ENCODE data around the gene SLC4A8. TPM values are rescaled to one million over a fixed set of nuclear protein-coding genes. Genes with fewer than 3 reads are reported as not detected.

Gene SLC4A8
- total RNA-seq, 1 experiment from 2014 or later = 4.2 TPM

- no TSS peak for BruUV-seq (replicated peaks)
- Histone ChIP-seq H3K4me3 (ENCODE audit: low read length) (no peak overlapping the region), H3F3A (ENCODE audit: low read length, unreplicated experiment) (no peaks in the 10 kb centered on the region), H3K9ac (ENCODE audit: low read length) (no peak overlapping the region), H3K79me2 (ENCODE audit: low read length) (no peaks in the 10 kb centered on the region), H3K9me2 (replicated peaks; ENCODE audit: low read length) (no peaks in the 10 kb centered on the region), H2AFZ (ENCODE audit: low read length) (no peak overlapping the region), H3K27ac (ENCODE audit: low read length) (no peak overlapping the region), H3K9me3 (ENCODE audit: low read length) (no peaks in the 10 kb centered on the region), H3K4me1 (ENCODE audit: insufficient read depth, low read length) (no peaks in the 10 kb centered on the region; the same call in 1 of the 2 replicates), H3K4me2 (ENCODE audit: low read length) (no peak overlapping the region), H3K36me3 (ENCODE audit: low read depth, low read length) (no peaks in the 10 kb centered on the region), H3K27me3 (ENCODE audit: low read length) (no peaks in the 10 kb centered on the region), H4K20me1 (ENCODE audit: low read length) (no peaks in the 10 kb centered on the region)
- ChIA-PET CTCF (no interaction called here), POLR2A (ENCODE audit: unreplicated experiment) (no interaction called here)
- ATAC-seq (no peak), DNase-seq (no peak)
- intact Hi-C loops (cut with micrococcal nuclease) = no loop called here
- TF ChIP-seq EZH2phosphoT487 (IDR thresholded peaks at IDR 0.05; ENCODE audit: borderline replicate concordance, low read length) (no peak), CTCF (conservative IDR thresholded peaks at IDR 0.05; ENCODE audit: low read depth, low read length) (no peak), EZH2 (IDR thresholded peaks at IDR 0.05; ENCODE audit: low read length, unreplicated experiment) (no peak)
Measured at GRCh38 chr12:51403681-51404136, 20.9 kb upstream of the SLC4A8 start.

- no peaks in the 10 kb centered on the region for H3F3A ChIP-seq (ENCODE audit: low read length, unreplicated experiment)
- H3K79me2 ChIP-seq (ENCODE audit: low read length) = no peaks in the 10 kb centered on the region
- no peak overlapping the region for H3K4me3 ChIP-seq (ENCODE audit: low read length)
- H3K27ac ChIP-seq (ENCODE audit: low read length) = no peak overlapping the region
- DNase-seq (no peak), ATAC-seq (no peak)
- no peaks in the 10 kb centered on the region for H3K9me2 ChIP-seq (replicated peaks; ENCODE audit: low read length)
- no peak overlapping the region for H2AFZ ChIP-seq (ENCODE audit: low read length)
- H3K4me1 ChIP-seq (ENCODE audit: insufficient read depth, low read length) = no peaks in the 10 kb centered on the region; the same call in 1 of the 2 replicates
- POLR2A ChIA-PET (ENCODE audit: unreplicated experiment) = no interaction called here
- no peaks in the 10 kb centered on the region for H4K20me1 ChIP-seq (ENCODE audit: low read length)
- no peak for TF ChIP-seq EZH2 (IDR thresholded peaks at IDR 0.05; ENCODE audit: low read length, unreplicated experiment)
- no peak for TF ChIP-seq CTCF (conservative IDR thresholded peaks at IDR 0.05; ENCODE audit: low read depth, low read length)
- TF ChIP-seq EZH2phosphoT487 (IDR thresholded peaks at IDR 0.05; ENCODE audit: borderline replicate concordance, low read length) = no peak
- H3K4me2 ChIP-seq (ENCODE audit: low read length) = no peak overlapping the region
- H3K36me3 ChIP-seq (ENCODE audit: low read depth, low read length) = no peaks in the 10 kb centered on the region
- H3K27me3 ChIP-seq (ENCODE audit: low read length) = no peaks in the 10 kb centered on the region
- H3K9ac ChIP-seq (ENCODE audit: low read length) = no peak overlapping the region
- CTCF ChIA-PET = no interaction called here
- BruUV-seq (replicated peaks) = no TSS peak
- intact Hi-C loops (cut with micrococcal nuclease) = no loop called here
- no peaks in the 10 kb centered on the region for H3K9me3 ChIP-seq (ENCODE audit: low read length)
Measured at GRCh38 chr12:51404627-51405026, 20.0 kb upstream of the SLC4A8 start.

GRCh38 chr12:51405801-51406207 is 18.8 kb upstream of the SLC4A8 start:
- ATAC-seq (no peak), DNase-seq (no peak)
- Histone ChIP-seq H3K4me3 (ENCODE audit: low read length) (no peak overlapping the region), H2AFZ (ENCODE audit: low read length) (no peak overlapping the region), H3K4me2 (ENCODE audit: low read length) (no peak overlapping the region), H3K4me1 (ENCODE audit: insufficient read depth, low read length) (no peaks in the 10 kb centered on the region), H4K20me1 (ENCODE audit: low read length) (no peaks in the 10 kb centered on the region), H3K9me2 (replicated peaks; ENCODE audit: low read length) (no peaks in the 10 kb centered on the region), H3F3A (ENCODE audit: low read length, unreplicated experiment) (no peaks in the 10 kb centered on the region), H3K9ac (ENCODE audit: low read length) (no peak overlapping the region), H3K27ac (ENCODE audit: low read length) (no peak overlapping the region), H3K9me3 (ENCODE audit: low read length) (no peaks in the 10 kb centered on the region), H3K36me3 (ENCODE audit: low read depth, low read length) (no peaks in the 10 kb centered on the region), H3K79me2 (ENCODE audit: low read length) (no peaks in the 10 kb centered on the region), H3K27me3 (ENCODE audit: low read length) (no peaks in the 10 kb centered on the region)
- intact Hi-C loops (cut with micrococcal nuclease) = no loop called here
- no peak for TF ChIP-seq EZH2phosphoT487 (IDR thresholded peaks at IDR 0.05; ENCODE audit: borderline replicate concordance, low read length)
- no peak for TF ChIP-seq CTCF (conservative IDR thresholded peaks at IDR 0.05; ENCODE audit: low read depth, low read length)
- TF ChIP-seq EZH2 (IDR thresholded peaks at IDR 0.05; ENCODE audit: low read length, unreplicated experiment) = no peak
- ChIA-PET CTCF (no interaction called here), POLR2A (ENCODE audit: unreplicated experiment) (no interaction called here)
- BruUV-seq (replicated peaks) = no TSS peak
